ENCODE data around the gene NFKBIL1.

Gene NFKBIL1

GRCh38 chr6:31559958-31560696 lies 12.7 kb downstream of the NFKBIL1 start:
- DNase-seq (ENCODE audit: low read depth) = peak; percentile 96

GRCh38 chr6:31560697-31561058 lies 13.3 kb downstream of the NFKBIL1 start:
- DNase-seq (ENCODE audit: low read depth) = no peak

- no peak for DNase-seq (ENCODE audit: low read depth)
These were observed 20.3 kb downstream of the NFKBIL1 start for GRCh38 chr6:31567531-31568370.

GRCh38 chr6:31568537-31568961 lies 21.1 kb downstream of the NFKBIL1 start:
- DNase-seq (ENCODE audit: low read depth) = no peak

GRCh38 chr6:31569861-31570536 lies 22.6 kb downstream of the NFKBIL1 start:
- no peak for DNase-seq (ENCODE audit: low read depth)

- no peak for DNase-seq (ENCODE audit: low read depth)
These were observed 24.9 kb downstream of the NFKBIL1 start, which contains the start of gene LTA for GRCh38 chr6:31572041-31572911. Gene LTA, plus strand, starts transcription at chr6:31572289. Its CDS starts 454 bp downstream, at chr6:31572743.

- no peak for DNase-seq (ENCODE audit: low read depth)
These were observed 26.1 kb downstream of the NFKBIL1 start for GRCh38 chr6:31573239-31574105.

GRCh38 chr6:31574106-31575061 lies 27.0 kb downstream of the NFKBIL1 start:
- no peak for DNase-seq (ENCODE audit: low read depth)

GRCh38 chr6:31575335-31575901 lies 28.0 kb downstream of the NFKBIL1 start, which contains the start of gene TNF:
Gene TNF, plus strand, starts transcription at chr6:31575565. Its CDS starts 177 bp downstream, at chr6:31575742.
- DNase-seq (ENCODE audit: low read depth) = no peak

GRCh38 chr6:31575952-31576685 lies 28.7 kb downstream of the NFKBIL1 start:
- DNase-seq (ENCODE audit: low read depth) = no peak

- no peak for DNase-seq (ENCODE audit: low read depth)
These were observed 29.6 kb downstream of the NFKBIL1 start for GRCh38 chr6:31576897-31577578.

GRCh38 chr6:31577579-31577966 lies 30.2 kb downstream of the NFKBIL1 start:
- DNase-seq (ENCODE audit: low read depth) = no peak

- DNase-seq (ENCODE audit: low read depth) = no peak
These were observed 31.0 kb downstream of the NFKBIL1 start for GRCh38 chr6:31578184-31579118.

GRCh38 chr6:31579119-31579505 lies 31.7 kb downstream of the NFKBIL1 start:
- no peak for DNase-seq (ENCODE audit: low read depth)

- no peak for DNase-seq (ENCODE audit: low read depth)
These were observed 32.4 kb downstream of the NFKBIL1 start for GRCh38 chr6:31579546-31580437.

- no peak for DNase-seq (ENCODE audit: low read depth)
These were observed 33.0 kb downstream of the NFKBIL1 start for GRCh38 chr6:31580438-31580740.
